ENCODE results near the gene LRRC4C.

GRCh38 chr11:41419901-41420300 lies 39.6 kb downstream of the LRRC4C start:
- TF ChIP-seq ZFX (IDR thresholded peaks at IDR 0.05; ENCODE audit: borderline replicate concordance): no peak
- TF ChIP-seq, protein P1, sequence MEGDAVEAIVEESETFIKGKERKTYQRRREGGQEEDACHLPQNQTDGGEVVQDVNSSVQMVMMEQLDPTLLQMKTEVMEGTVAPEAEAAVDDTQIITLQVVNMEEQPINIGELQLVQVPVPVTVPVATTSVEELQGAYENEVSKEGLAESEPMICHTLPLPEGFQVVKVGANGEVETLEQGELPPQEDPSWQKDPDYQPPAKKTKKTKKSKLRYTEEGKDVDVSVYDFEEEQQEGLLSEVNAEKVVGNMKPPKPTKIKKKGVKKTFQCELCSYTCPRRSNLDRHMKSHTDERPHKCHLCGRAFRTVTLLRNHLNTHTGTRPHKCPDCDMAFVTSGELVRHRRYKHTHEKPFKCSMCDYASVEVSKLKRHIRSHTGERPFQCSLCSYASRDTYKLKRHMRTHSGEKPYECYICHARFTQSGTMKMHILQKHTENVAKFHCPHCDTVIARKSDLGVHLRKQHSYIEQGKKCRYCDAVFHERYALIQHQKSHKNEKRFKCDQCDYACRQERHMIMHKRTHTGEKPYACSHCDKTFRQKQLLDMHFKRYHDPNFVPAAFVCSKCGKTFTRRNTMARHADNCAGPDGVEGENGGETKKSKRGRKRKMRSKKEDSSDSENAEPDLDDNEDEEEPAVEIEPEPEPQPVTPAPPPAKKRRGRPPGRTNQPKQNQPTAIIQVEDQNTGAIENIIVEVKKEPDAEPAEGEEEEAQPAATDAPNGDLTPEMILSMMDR (IDR thresholded peaks at IDR 0.05): no peak

Data from 22Rv1 (cell line).